EL (cell line): Measurements from ENCODE around the gene RNF207.

ENCODE experiments used
- DNase-seq: peaks from one replicate; pipeline ENCODE4 v3.0.0-alpha.2; 2016

The RNF207 gene

DNA sequence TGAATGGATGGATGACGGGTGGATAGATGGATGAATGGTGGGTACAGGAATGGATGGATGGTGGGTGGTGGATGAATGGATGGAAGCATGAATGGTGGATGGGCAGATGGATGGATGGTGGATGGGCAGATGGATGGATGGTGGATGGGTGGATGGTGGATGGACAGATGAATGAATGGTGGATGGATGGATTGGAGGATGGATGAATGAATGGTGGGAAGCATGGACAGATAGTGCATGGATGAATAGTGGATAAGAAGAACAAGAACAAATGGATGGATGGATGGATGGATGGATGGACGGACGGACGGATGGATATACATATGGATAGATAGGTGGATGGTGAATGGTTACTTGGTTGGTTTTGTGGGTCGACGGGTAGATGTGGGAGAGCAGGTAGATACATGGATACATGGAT is 30.5 kb upstream of the RNF207 start:
- DNase-seq, result no peak

DNA sequence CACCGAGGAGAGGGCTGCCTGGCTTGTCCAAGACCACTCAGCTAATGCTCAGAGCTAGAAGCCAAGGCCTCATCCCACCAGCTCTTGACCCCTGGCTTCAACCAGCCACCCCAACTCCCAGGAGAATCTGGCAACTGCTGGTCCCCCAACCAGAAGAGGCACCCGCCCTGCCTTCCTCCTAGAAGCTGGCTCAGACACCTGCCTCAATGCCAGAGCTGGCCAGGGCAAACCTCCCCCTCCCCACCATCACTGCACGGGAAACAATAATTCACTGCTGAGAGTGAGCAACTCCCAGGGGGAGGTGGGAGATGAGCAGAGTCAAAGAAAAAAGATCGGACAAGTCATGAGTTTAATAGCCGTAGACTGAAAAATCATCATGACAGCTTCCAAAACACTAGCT is 29.1 kb upstream of the RNF207 start:
- no peak for DNase-seq

DNA sequence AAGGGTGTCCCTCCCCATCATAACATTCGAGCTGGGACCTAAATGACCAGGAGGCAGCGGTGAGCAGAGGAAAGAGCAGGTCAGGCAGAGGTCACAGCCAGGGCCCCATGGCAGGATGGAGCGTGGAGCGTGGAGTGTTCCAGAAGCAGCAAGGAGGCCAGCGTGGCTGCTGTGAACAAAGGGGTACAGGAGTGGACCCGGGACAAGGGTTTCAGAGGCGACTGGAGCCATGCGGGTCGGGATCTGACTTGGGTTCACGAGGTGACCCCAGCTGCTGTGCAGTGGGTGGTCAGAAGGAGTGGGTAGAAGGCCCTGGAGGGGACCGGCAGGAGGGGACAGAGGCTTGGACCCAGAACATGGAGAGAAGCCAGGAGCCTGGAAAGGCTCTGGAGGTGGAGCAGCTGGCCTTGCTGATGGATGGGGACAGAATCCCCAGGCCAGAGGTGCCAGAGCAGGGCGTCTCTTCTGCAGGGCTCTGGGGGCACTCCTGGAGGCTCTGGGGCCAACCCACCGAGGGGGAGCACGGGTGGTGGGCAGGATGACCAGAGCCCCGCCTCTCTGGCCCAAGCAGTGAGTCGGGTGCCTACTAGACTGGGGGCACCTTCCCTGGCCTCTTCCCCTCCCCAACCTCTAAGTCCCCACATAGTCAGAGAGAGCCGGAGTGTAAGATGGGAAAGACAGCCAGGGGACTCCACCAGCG is 28.1 kb upstream of the RNF207 start:
- no peak for DNase-seq

DNA sequence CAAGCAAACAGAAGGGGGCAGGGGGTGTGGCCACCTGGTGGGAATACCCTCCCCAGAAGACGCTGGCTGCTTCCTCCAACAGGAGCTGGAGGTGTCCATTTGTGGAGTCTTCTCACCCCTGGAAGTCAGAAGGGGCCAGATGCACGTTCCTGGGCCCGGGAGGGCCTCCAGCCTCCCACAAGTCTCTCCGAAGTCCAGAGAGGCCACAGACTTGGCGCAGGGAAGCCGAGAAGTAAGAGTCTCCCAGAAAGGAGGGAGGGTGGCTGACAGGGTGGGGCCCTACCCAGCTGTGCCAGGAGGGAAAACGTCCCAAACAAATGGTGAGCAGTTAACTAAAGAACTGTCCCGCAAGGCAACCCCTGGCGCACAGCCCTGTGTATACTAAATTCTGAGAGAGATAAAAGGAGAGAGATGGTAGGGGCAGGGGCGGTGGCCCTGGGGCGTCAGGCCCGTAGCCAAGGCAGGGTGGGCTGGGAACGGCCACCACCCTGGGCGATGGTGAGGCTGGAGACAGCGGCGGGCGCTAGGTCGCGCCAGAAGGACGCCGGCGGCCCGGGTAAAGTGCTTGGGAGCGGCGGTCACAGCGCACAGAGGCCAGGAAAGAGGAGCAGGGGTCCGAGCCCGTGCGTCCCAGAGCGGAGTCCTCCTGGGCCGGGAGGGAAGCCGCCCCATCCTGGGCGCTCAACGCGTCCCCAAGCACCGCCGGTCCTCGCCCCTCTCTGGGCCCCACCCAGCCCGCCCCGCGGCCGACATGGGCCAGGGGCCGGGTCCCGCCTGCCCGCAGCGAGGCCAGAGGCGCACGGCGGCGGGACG is 27.0 kb upstream of the RNF207 start:
- no peak for DNase-seq

DNA sequence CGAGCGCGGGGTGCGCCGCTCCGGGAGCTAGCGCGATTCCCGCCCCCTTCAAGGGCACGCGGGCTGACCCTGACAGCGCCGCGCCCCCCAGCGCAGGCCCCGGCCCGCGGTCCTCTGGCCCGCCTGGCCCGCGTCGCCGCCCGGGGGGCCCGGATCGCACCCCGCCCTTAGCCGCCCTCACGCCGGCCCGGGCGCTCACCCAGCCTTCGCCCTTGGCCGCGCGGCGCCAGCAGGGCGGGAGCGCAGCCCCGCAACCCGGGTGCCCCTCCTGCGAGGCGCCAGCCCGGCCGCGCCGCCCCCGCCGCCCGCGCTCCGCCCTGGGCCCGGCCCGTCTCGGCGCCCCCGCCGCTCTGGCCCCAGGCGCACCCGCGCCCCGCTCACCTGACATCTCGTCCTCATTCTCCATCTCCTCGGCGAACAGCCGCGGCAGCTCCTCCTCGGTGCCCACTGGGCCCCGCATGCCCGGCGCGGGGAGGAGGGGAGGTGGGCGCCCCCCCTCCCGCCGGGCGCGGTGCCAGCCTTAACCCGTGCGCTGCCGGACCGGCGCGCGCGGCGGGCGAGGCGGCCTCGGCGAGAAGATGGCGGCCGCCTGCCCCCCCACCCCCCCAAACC is 26.2 kb upstream of the RNF207 start:
- no peak for DNase-seq

DNA sequence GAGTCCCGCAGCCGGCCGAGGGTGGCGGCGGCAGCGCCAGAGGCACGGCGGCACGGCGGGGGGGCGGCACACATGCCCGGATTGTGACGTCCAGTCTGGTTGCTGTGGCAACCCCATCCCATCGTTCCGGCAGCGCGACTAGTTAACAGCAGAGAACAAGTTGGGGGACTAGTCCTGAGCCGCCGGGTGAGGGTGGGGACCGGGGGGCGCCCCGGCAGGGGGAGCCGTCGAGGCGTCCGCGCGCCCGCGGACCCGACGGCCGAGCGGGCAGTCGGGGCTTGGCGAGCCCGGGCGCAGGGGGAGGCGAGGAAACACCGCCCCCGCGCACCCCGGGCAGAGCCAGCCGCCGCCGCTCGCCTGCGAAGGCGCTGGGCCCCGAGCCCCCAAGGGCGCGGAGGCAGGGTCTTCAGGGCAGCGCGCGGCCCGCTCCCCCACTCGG is 25.6 kb upstream of the RNF207 start, which contains the start of gene CHD5:
CHD5 (minus strand) TSS at position 54 of the 439 bp plus-strand sequence. CDS start 298 bp downstream, outside the sequence.
- peak; percentile 21 for DNase-seq

DNA sequence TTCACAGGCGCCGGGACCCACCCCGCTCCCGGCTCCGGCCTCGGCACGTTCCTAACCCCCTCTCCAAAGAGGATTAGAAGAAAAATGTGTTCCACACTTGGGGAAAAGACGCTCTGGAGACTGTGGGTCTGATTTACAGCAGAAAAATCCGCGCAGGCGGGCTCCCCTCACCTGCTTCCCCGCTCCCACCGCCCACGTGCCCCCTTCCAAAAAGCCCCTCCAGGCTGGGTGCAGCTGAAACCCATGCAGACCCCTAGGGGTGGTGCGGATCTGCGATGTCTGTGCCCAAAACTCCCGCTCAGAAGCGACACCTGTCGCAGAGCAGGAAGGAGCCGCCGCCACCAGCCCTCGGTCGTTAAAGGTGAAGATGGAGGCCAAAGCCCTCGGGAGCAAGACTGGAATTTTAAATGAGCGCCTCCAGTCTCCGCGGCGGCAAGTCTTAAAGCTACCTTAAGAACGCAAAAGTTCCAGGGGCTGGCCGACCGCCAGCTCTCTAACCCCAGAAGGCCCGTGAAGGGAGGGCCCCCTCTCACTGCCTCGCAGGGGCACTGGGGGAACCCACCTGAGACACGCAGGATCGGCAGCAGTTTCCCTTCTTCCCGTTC is 25.1 kb upstream of the RNF207 start:
- no peak for DNase-seq

DNA sequence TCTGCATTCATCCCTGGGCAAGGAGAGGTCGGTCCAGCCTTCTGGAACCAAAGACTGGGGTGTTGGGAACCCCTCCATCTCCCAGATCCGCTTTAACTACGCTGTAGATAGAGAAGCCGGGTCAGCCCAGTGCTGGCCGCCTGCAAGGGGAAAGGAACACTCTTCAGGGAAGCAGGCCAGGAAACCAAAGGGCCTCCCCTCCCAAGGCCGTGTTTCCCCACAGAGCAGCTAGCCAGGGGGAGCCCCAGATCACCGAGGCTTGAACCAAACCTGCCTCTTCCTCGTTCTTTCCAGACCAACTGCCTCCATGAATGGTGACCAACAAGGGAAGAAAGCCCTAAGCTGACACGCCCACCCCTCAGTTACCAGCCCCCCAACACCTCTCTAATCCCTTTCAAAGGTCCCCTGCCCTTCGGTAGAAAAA is 24.6 kb upstream of the RNF207 start:
- DNase-seq, result peak; percentile 30

DNA sequence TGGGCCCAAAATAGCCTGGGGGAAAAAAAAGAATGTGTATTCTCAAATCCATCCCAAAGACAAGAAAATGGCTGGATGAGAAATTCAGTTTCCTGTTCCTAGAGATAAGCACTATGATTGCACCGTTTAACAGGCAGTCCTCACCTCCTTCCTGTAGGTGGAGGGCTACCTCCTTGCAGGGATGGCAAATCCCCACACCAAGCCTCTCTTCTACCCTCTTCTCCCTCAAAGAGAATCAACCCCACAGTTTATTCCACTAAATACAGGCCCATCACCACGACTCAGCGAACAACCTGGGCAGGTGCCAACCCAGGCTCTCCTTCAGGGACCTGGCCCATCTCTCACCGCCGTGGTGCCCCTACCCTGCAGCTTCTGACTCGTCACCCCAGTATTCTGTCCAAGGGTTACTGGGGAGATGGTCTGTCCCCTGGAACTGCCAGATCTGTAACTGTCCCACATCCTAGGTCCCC is 22.4 kb upstream of the RNF207 start:
- DNase-seq, result peak; percentile 47

DNA sequence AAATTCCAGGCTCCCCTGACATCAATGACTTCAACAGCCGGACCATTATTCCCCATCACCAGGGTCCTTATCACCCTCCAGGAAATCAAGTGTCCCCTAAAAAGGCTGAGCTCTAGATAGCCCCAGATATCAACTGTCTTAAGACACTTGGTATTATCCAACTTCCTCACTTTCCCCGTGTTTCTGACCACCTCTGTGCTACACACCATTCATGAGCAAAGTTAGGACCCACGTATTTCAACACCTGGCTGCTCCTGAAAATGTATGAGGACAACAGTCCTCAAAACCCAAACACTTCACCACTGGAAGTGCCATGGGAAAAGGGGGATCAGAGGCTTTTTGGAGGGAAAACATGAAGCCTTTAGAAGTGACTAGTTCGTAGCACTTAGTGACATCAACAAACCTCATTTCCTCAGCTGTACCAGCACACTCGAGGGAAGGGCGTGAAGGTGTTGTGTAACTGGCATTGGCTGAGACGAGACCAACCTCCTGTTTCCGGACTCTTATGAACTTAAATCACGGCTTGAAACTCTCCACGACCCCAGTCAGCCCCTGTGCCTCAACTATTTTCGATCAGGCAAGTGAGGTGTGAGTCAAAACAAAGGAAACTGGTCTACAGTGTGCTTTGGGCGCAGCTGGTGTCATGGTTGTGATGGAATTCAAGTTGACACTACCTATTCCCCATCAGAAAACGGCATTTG is 21.7 kb upstream of the RNF207 start:
- DNase-seq, result no peak

DNA sequence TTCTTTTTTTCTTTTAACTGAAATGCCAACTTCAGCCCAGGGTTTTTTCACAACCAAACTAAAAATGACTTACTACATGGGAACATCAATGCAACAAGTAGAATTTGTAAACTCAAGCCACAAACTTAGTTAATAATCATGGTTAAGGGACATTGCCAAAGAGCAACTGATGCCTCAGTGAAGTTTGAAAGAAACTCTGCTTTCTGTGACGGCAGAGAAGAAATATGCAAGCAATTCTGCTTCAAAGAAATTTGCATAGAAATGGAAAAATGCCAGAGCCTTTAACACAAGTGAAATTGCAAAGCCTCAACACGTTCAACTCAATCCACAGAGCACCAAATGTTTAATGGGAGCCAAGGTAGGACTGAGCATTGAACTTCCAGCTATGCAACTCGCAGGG is 20.8 kb upstream of the RNF207 start:
- DNase-seq, result peak; percentile 84

DNA sequence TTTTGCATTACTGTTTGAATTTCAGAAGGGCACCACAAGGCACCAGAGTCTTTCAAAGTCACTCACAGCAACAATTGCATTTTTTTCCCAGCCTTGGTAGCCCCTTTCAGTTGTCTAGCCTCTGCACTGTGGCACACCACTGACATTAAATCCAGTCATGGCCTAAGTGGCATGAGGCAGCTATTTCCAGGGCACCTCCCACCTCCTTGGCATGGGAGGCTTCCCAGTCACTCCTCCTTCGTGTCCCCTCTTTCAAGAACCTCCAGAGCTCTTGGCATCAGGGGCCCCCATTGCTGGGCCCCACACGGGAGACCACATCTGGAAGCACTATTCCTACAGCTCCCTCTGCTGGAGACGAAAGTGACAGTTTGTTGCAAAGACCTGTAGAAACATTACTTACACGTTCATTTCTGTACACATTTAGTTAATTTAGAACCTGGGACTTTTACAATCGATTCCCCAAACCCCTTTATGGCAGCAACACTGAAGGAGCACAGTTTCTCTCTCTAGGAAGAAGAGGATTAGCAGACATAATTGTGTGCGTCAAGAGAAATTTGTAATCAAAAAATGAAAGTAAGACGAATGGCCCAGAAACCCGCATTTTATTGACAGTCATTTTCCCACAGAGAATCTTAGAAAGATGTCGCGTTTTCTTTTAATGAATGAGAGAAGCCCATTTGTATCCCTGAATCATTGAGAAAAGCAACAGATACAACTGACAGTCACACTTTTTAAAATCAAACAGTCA is 20.1 kb upstream of the RNF207 start:
- DNase-seq, result peak; percentile 43

DNA sequence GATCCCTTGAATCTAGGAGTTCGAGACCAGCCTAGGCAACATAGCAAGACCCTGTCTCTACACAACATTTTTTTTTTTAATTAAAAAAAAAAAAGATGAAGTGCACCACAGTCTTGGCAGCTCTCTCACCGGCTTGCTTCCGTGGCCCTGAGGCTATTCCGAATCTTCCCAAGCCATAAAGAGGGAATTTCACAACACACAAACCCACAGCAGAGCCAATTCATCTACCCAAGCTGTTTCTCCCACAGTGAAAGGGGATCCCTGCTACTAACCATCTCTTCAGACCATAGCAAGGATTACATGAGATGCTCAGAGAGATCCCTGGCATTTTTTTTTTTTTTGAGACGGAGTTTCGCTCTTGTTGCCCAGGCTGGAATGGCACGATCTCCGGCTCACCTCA is 17.5 kb upstream of the RNF207 start:
- DNase-seq, result peak; percentile 59

DNA sequence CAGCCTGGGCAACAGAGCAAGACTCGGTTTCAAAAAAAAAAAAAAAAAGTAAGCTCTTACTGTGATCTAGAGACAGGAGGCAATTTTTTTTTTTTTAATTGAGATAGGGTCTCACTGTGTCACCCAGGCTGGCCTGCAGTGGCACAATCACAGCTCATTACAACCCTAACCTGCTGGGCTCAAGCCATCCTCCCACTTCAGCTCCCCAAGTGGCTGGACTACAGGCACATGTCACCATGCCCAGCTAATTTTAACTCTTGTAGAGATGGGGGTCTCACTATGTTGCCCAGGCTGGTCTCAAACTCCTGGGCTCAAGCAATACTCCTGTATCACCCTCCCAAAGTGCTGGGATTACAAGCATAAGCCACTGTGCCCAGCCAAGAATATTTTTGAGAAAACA is 14.0 kb upstream of the RNF207 start:
- no peak for DNase-seq

DNA sequence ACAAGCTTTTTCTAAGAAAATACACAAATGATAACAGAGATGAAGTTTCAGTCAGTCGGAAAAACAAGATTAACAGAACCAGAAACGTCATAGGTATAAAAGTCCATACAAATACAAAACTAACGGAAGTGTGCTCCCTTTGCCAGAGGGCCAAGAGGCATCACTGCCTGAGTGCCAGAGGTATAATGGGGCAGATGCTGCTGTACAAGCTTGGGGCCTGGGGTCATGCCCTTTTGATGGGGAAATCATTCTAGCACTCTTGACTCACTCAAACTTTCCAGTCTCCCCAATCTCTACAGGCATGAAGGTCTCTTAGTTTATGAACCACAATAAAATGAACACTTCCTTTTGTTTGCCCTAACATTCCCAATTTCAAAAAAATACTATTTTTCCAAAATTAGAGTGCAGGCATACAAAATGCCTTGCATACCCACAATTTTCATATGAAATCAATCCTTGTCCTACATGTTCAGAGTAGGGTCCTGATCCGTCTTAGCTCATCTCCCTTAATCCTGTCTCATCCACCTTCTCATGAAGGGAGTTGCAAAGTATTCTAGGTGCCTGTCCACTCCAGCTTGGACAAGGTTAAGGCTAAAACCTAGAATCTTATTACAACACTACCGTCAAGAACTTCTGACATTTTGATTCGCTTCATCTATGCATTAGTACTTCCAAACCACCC is 8.0 kb upstream of the RNF207 start:
- no peak for DNase-seq

DNA sequence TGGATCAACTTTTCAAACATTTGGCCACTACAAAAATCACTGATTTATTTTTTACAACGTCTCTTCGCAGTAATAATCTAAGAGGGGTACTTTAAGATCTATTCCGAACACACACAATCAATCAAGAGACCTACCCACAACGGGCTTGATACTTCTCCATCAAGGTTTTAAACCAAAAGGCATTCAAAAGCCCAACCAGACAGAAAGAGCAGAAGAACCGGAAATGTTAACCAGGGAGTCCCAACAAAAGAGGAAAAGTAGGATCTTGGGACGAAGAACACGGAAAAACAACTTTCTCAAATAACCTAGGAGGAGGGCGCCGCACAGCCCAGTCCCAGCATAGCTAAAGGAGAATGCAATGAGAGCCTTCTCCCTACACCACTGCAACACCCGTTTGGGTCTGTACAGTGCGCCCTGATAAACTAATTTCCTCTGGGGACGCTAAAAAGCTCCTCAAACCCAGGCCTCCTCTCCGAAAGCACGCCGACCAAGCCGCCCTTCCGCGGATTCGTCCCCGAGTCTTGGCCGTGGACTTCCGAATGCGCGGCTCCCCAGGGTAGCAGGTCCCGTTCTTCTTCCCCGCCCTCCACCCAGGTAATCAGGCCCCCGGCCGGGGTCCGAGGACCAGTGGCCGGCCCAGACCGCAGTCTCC is 7.1 kb upstream of the RNF207 start:
- peak; percentile 21 for DNase-seq

DNA sequence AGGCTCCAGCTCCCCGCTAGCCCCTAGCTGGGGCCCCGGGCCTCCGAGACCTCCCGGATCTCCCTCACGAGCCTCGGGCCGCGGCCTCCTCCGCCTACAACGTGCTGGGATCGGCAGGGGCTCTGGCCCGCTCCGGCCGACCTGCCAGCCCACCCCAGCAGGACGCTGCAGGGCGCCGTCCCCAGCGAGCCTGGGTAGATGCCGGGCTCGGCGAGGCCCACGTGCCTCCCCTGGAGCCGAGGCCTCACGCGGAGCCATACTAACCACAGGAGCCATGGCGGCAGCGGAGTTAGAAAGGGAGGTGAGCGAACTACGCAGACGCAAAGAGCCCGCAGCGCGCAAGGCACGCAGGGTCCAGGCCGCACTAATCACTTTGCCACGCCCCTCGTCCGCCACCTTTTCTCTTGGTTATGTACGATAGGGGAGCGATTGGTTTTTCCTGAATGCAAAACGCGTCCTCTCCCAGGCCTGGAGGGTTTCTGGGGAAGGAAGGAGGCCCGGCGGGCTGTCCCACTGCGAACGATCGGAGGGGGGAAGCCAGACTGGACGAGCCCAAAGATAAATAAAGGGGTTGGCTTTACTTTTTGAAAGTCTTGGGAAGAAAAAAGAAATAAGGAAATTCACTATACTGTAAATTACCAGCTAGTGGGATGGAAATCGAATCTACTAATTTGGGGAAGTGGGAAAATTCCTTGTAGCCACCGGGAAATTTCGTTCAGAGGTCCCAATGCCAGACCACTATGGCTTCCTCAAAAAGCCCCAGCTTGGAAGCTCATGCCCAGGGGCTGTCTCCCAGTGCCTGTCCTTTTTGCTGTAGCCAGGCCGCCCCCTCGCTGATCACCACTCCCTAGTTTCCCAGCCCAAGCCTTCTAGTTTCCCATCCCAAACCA is 6.4 kb upstream of the RNF207 start, which contains the start of gene RPL22:
RPL22 (minus strand) TSS at position 298 of the 890 bp plus-strand sequence; CDS start at position 276, 22 bp downstream.
- DNase-seq, result peak; percentile 99

DNA sequence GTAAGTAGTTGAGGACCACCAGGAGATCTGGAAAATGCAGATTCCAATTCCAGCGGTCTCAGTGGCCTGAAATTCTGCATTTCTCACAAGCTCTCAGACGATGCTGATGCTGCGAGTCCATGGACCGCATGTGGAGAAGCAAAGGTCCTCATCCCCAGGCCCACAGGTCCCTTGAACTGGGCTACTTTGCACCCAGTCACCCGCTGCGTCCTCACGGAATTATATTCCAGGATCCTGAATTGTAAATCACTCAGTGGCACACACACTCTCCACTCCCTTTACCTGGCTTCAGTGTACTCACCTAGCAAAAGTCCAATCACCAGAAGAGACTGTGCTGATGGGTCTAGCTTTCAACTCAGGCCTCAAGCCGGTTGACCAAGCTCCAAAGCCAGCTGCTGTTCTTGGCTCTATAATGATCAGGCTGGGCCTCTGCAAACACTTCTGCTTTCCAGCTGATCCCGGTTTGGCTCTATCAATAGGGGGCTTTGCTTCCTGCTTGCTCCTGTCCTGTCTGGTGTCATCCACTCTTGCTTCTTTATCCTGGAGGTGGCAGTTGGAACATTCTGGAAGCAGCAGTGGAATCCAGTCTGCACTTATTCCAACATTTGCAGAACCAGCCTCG is 5.6 kb upstream of the RNF207 start:
- no peak for DNase-seq

DNA sequence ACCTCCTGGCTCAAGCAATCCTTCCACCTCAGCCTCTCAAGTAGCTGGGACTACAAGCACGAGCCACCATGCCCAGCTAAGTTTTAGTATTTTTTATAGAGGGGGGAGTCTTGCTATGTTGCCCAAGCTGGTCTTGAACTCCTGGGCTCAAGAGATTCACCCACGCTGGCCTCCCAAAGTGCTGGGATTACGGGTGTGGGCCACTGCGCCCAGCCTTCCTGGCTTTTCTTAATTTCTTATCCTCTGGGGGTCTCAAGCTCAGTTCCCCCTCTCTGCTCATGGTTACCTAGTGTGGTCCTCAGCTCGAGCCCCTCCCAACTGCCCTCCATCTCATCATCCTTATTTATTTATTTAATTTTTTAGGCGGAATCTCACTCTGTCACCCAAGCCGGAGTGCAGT is 3.7 kb upstream of the RNF207 start:
- no peak for DNase-seq
